ENCODE measurements around the gene PRKCQ.
"Not testable (repeated sequence)": the region's sequence is repeated elsewhere in the genome, so short reads cannot be mapped to it uniquely, and the experiment has no call there.

The PRKCQ gene

GRCh38 chr10:6581778-6582228, 1.7 kb upstream of the PRKCQ start:
- TF ChIP-seq CTCF (conservative IDR thresholded peaks at IDR 0.05; ENCODE audit: low read depth, low read length), result no peak
- H3K4me3 ChIP-seq (ENCODE audit: low read length), result no peak overlapping the region
- no peak for DNase-seq (ENCODE audit: low read depth)

GRCh38 chr10:6581223-6581622, 1.1 kb upstream of the PRKCQ start:
- not testable (repeated sequence) for H3K4me3 ChIP-seq (ENCODE audit: low read length); DNase-seq (ENCODE audit: low read depth)

GRCh38 chr10:6580279-6581029, 378 bp upstream of the PRKCQ start:
- no peak for DNase-seq (ENCODE audit: low read depth)
- H3K4me3 ChIP-seq (ENCODE audit: low read length), result peak overlapping the region; percentile 64
- peak; percentile 39 for TF ChIP-seq CTCF (conservative IDR thresholded peaks at IDR 0.05; ENCODE audit: low read depth, low read length)

- TF ChIP-seq CTCF (conservative IDR thresholded peaks at IDR 0.05; ENCODE audit: low read depth, low read length), result no peak
- DNase-seq (ENCODE audit: low read depth), result no peak
- H3K4me3 ChIP-seq (ENCODE audit: low read length), result peak overlapping the region; percentile 51
These were observed 733 bp downstream of the PRKCQ start for GRCh38 chr10:6579183-6579903.

GRCh38 chr10:6578795-6579182, 1.3 kb downstream of the PRKCQ start:
- no peak for DNase-seq (ENCODE audit: low read depth)
- no peak overlapping the region for H3K4me3 ChIP-seq (ENCODE audit: low read length)
- TF ChIP-seq CTCF (conservative IDR thresholded peaks at IDR 0.05; ENCODE audit: low read depth, low read length), result no peak

- H3K4me3 ChIP-seq (ENCODE audit: low read length), result no peak overlapping the region
- no peak for TF ChIP-seq CTCF (conservative IDR thresholded peaks at IDR 0.05; ENCODE audit: low read depth, low read length)
- DNase-seq (ENCODE audit: low read depth), result no peak
These were observed 1.8 kb downstream of the PRKCQ start for GRCh38 chr10:6578251-6578771.

GRCh38 chr10:6576326-6576725, 3.8 kb downstream of the PRKCQ start:
- no peak for TF ChIP-seq CTCF (conservative IDR thresholded peaks at IDR 0.05; ENCODE audit: low read depth, low read length)
- DNase-seq (ENCODE audit: low read depth), result no peak
- H3K4me3 ChIP-seq (ENCODE audit: low read length), result no peak overlapping the region

Measured in retinal pigment epithelial cell (primary cell).